NCI-H1048 (cell line): Measurements from ENCODE around the gene DLEU7.

Experiments used
- DNase-seq: peaks from one replicate; lab custom pipeline; 2025; lab: John Stamatoyannopoulos, UW

Gene DLEU7

DNA sequence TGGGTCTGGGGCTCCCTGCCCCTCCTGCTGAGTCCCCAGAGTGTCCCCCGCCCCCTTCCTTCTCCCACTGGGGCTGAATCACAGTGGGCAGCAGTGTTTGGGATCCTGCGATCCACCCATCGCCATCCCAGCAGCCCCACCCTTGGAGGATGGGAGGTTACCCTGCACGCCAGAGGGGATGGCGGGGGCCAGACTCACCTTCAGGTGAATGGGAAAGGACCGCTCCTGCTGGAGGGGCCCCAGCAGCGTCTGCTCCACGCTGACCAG, 569 bp downstream of the DLEU7 start:
- DNase-seq: no peak

DNA sequence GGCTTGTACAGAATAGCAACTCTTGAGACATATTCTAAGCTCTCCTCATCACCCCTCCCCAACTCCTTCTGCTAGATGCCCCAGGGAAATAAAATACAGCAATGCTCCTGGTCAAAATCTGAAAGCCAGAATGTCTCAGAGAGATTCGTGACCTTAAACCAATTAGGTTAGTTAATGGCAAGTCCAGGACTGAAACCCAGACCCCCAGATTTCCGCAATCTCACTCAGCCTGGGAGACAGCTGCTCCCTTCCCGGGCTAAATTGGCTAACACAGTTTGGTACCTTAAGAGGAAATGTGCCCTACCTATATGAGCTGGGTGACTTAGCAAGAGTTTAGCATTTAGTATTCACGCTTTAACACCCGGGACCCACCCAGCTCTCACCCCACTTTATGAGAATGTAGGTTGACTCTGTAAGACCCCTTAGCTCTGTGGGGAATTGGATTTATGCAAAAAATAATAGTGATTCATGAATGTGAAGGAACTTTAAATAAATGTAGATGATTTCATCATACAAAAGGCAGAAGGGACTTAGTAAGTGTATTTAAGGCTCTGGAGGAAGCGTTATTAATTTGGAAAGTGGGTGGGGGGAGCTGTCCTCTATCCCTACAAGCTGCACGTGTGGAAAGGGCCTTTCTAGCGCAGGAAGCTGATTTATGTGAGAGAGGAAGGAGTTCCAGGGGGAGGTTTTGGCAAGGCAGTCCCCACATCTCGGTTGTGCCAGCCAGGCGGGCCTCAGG, 1.1 kb downstream of the DLEU7 start:
- no peak for DNase-seq

DNA sequence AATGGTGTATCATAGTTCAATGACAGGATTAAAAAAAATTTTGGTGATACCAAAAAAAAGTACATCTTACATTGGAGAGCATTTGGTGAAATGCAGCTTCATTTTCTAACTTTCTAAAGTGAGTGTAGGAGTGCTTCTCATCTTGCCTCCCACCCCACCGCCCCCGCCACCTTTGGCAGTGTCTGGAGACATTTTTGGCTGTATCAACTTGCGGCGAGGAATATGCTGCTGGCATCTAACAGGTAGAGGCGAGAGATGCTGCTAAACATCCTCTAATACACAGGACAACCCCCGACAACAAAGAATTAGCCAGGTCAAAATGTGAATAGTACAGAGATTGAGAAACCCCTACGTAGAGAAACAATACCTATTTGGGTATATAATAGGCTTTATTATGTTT, 1.7 kb downstream of the DLEU7 start:
- DNase-seq: no peak

DNA sequence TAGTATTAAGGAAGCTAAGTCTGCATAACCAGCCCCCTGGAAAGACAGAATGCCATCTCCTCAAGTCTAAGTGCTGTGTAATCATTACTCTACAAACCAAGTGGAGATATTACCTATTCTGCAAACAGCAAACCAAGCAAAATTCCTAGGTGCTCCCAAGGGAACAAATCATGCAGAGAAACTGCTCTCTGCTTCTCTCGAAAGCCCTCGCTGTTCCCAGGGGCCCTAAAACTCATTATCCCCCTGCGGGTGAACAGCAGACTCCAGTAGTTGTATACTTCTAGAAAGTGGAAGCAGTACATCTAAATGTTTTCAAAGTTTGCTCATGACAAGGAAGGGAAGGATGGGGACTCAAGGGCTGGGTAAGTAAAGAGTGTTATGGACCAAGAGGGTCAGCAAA, 3.2 kb downstream of the DLEU7 start:
- DNase-seq: no peak

DNA sequence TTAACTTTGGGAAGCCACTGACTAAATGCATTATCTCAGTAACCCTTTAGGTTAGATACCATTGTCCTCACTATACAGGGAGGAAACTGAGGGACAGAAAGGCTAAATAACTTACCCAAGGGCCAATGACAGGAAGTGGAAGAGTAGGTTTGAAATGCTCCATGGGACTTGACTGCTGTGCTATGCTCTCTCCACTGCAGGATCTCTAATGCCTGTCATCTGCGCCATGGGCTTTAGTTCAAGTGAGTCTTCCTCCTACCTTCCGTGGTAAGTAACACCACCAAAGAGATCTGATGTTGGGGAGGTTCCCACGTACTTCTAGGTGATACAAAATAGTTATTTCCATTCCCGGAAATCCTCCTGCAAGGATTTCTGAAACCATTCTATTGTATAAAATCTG, 3.7 kb downstream of the DLEU7 start:
- DNase-seq: no peak

DNA sequence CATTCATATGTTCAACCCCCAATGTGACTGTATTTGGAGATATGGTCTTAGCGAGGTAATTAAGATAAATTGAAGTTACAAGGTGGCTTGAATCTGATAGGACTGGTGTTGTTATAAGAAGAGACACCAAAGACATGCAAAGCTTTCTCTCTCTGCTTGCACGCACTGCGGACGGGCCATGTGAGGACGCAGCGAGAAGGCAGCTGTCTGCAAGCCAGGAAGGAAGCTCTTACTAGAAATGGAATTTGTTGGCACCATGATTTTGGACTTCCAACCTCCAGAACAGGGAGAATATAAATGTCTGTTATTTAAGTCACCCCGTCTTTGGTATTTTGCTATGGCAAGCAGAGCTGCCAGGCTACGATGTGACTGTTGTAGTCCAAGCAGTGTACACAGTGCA, 4.8 kb downstream of the DLEU7 start:
- no peak for DNase-seq

DNA sequence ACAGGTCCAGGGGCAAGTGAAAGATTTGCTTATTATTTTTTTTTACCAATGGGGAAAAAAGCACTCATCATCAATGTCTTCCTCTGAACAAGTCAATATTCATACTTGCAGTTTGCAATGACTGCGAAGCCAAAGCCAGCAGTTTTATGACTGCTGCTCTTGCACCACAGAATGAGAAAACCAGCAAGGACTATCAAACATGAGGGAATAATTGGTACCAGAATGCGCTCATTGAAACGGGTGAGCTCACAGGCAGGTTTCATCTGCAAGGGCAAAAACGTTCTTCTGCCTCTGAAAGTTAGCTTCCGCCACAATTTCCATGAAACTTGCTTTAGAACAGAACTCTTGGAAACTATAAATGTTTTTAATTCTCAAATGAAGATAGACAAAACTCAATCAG, 5.5 kb downstream of the DLEU7 start:
- no peak for DNase-seq

DNA sequence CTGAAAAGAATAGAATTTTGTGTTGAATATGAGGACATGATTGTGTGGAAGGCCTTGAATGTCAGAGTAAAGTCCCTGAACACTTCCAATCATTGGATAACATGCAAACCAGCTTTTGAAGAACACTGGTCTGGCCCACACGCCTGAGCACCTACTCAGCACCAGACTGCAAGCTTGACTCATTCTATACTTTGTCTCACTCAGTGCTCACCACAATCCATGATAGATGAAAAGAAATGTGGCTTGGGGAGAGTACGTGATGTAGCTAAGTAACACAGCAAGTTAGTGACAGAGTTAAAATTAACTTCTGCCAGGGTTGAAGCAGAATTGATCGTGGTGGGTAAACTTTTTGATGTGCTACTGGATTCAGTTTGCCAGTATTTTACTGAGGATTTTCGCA, 12.0 kb downstream of the DLEU7 start:
- DNase-seq: no peak

DNA sequence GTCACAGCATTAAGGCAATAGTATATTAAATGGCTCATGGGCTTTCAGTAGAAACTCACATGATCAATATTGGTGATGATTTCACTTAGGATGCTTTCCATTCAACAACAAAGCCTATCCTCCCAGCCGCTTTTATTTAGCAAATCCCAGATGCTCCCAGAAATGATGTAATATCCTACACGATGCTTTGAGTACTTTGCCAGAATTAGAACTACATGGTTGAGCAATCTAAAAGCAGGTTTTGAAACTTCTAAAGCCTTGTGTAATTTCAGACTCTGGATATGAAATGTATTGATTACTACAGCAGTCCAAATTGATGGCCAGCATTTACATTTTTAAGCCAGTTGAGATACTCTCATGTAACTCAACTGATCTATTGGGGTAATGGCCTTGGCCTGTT, 13.6 kb downstream of the DLEU7 start:
- DNase-seq: no peak

DNA sequence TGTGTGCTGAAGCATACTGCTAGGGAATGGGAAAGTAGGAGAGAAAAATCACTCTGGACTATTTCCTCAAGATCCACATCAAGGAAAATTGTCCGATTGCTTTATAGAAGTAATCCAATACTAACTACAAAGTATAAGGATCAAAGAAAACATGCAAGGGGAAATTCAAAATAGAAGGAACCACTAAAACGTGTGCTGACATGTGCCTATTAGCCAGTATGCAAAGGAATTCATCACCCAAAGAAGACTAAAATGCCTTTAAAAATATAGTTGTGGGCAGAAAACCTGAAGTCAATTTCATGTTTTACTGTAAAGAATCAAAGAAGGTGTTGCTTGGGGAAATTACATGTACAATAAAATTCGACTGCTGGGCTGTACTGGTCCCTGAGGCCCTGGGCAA, 14.3 kb downstream of the DLEU7 start:
- DNase-seq: no peak

DNA sequence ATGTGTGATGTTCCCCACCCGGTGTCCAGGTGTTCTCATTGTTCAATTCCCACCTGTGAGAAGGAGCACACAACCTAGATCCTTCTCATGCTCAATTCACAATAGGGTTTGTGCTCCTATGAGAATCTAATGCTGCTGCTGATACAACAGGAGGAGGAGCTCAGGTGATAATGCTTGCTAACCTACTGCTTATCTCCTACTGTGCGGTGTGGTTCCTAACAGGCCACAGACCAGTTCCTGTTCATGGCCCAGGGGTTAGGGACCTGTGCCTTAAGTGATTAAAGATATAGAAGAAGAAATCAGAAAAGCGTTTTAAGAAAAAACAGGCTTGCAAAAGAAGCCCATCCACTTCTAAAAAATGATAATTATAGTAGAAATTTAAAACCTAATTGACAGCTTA, 17.5 kb downstream of the DLEU7 start:
- no peak for DNase-seq

DNA sequence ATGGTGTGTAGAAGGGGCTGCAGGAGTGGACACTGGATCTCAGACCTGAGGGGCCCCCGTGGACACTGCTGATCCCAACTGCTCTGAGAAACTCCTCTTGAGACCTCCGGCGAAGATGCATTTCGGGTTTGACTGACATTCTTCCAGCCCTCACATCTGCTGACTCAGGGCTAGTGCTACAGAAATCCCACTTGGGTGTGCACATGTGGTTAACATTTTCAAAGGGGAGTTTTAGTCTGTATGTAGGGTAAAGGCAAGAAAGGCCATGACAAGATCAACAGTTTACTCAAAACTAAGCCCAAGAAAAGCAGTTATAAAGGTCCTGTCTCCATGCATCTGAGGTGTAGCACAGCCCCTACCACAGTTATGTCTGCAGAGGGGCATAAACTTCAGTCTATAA, 31.2 kb downstream of the DLEU7 start:
- no peak for DNase-seq

DNA sequence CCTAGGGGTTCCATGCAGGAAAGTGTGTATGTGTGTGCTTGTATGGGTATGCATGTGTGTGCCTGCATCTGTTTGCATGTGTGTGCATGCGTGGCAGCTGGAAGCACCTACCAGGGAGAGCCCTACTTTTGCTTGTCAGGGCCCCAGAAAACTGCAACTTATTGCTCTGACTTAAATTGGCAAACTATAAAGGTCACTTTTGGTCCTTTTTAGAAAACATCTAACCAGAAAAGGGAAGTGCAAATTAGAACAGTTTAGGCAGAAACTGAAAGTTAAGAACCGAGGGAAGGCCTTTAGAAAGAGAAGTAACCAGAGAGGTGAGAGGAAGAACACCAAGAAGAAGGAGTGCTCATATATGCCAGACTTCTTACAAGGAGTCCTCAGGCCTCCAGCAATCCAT, 32.5 kb downstream of the DLEU7 start:
- DNase-seq: no peak

DNA sequence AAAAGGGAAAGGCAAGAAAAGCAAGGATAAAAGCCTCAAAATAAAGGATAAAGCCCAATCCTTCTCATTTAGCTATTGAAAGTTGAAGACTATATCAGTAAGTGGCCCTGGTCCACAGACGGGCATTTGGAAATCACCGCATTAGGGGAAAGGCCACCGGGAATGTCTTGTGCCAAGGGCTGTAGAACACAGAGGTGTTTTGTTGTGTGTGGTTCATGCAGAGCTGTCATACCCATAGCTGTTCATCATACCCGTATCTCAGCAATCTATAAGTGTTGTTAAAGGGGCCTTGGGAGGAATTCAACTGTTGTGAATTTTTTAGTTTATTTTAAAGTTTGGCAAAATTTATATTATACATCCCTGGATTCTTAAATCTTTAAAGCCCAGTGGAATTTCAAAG, 33.0 kb downstream of the DLEU7 start:
- DNase-seq: no peak

DNA sequence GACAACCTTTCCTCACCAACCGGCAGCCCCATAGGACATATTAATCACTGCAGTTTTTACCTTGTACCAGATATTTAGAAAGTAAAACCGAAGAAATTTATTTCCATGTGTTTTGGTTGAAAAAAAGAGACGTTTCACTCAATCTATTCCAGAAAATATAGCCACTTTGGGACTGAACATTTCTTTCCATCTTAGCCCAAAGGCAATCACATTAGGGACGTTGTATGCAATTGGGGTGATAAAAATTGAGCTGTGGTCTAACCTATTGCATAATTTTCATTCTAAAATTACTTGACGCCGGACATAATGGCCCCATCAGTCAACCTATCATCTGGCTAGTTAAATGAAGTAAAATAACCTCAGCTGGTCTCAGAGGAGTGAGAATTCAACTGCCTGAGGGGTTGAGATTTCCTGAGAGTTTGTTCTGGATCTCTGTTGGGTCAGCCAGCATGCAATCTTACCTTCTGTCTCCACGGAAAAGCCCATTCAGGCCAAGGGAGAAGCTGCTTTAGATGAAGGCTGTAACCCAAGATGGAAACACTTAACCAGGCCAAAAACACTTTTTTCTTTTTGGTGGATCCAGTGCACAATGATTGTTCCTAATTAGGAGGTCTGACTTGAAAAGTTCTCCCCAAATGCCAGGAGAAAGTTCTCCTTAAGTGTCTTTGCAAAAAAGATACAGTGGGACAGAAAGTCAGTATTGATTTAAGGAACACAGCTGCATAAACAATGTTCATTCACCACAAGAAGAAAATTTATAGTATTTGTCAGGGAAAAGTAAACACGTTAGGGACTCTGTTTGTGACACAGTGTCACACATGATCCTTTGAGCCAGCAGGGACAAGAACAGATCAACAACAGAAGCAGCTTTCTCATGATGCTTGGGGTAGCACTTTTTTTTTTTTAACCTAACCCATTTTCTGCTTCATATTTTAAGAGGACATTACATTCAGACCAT, 34.1 kb downstream of the DLEU7 start:
- DNase-seq: no peak

DNA sequence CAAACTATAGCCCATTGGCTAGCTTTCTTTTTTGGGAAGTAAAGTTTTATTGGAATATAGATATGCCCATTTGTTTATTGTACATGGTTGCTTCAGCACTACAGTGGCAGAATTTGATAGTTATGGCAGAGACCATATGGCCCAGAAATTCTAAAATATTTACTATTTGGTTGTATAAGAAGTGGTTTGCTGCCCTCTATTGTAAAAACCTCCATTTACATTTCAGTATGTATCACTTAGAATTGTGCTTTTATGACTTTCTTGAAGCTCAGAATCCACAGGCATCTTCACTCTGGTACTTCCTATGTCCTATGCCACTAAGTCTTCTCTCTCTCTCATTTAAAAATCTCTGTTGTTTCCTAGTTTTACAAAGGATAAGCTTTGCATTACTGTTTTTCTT, 37.7 kb downstream of the DLEU7 start:
- DNase-seq: no peak

DNA sequence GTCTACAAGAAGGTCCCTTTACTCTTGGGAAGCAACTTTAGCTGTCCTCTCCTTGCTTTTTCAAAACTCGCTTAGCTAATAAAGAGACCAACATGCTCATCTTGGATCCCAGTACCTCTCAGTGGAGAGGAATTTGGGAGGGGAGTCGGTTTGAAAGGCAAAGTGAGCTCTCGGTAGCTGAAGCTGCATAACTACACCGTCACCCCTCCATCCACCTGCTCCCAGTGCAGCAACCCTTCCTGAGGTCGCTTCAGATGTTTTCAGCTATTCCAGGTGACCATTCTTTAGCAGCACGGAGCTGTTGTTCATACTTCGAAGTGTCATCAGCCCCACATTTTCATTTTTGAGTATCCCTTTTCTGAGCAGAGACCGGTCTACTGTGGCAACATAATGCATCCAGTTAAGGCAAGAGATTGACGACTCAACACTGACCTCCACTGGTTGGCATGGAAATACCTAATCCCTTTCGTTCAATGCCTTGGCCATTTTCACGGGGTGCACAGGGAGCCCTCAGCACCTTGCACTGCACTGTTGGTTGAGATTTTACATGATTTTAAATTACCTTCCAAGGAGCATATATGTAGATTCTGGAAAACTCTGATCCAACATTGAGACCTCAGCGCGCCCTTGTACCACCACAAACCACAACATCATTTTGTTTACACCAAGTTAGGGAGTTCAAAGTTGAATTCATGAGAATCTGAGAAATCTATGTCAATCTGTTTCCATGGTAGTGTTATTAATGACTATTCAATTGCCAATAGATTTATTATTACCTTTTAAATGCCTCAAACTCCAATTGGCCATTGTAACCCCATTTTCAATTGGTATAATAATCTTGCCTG, 42.2 kb downstream of the DLEU7 start:
- peak; percentile 27 for DNase-seq

DNA sequence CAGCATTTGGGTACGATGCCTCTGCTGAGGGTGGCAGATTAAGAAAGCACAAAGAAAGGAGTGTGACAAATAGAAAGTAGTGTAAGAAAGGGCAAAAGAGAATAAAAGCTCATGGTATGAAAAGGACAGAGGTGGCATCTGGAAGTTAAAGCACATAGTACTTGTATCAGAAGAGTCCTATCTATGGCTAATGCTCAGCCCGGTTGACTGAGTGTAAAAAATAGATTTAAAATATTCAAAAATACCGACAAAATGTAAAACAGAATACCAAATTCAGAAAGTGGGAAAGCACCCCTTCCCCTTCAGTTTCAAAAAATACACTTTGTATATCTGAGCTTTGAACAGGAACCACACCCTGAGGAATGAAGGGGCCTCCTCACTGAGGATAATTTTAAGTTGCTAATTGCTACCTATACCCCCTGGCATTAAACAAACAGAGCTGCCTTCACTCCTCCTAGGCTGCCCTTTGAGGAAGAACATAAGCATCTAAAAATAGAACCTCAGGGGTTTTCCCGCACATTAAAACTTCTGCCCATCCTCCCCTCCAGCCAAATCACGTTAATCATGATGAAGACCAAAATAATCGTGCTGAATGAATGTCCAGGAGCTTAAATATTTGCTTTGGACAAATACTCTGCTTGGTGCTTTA, 43.3 kb downstream of the DLEU7 start:
- no peak for DNase-seq

DNA sequence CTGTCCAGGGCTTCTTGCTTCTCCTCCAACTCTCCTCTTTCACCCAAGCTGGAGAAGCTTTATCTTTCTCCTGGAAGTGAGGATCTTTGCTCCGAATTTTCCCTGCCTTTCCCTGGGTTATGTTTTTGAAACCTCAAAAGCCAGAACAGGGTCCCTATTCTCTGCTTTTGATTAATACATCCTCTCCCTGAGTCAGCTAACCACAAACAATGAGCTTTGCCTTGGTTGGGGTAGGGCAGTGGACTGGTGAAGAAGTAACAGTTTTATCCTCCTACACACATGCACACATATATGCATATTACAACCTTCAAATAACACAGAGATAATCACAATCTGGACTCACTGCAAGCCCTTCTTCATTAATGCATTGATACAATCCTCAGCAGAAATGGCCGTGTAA, 44.6 kb downstream of the DLEU7 start:
- no peak for DNase-seq

DNA sequence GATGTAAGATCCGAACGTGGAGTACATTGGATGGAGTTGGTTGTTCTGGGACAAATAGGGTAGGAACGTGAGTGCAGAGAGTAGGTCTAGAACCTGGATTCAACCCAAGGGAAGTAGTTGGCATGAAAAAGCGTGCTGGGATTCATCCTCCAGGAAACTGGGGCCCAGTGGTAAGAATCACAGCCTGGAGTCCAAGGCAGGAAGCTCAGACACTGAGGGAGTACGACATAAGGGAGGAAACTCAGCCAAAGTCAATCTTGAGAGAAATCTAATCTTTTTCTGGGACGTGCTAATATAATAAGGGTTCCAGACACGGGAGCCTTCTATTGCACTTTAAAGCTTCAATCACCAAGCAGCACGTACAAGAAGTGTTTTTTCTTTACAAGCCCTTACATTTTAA, 46.4 kb downstream of the DLEU7 start:
- DNase-seq: no peak

DNA sequence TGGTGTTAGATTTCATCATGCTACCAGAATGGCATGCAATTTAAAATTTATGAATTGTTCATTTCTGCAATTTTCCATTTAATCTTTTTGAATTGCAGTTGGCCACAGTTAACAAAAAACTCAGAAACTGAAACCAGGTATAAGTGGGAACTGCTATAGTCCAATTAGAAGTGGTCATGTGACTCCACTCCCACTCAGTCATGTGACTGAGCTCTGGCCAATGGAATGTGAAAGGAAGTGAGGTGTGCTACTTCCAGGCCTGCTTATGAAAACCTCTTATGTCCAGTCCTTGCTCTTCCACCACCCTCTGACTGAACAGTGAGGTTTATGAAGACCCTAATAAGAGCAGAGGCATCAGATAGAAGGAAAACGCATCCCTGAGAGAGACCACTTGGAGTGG, 47.0 kb downstream of the DLEU7 start:
- no peak for DNase-seq

DNA sequence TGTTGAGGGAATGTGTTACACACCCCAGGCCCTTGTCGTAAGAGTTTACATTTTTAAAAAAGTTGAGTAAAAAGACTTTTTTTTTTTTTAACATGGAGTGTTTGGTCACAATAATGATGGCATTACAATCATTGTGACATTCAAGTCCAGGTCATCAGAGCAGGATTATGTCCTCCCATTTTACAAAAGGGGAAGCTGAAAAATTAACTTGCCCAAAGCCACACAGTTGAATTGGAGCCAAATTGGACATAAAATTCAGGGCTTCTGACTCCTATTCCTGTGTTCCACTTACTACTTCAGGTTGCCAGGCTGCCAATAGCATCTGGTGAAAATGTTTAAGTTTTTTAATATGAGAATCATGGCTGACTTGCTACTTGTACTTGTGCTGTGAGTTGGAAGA, 49.3 kb downstream of the DLEU7 start:
- DNase-seq: no peak
